ENCODE data around the gene CACNG5.

Gene CACNG5

DNA sequence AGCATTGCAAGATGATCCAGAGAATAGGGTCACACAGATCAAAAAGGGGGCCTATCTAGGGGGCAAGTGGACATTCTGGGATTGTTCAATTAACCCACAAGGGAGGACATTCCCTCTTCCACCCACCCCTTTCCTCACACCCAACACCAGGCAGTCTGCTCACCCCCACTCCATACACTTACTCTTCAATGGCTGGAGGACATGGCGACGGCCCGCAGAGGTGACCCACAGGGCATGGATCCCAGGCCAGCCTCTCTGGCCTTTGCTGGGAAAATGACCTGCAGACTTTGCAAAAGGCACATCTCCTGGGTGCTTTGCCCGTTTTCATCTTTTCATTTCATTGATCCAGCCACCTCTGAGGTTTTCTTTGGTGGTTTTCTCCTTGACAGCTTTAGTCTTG is 1.7 kb upstream of the CACNG5 start:
- no peaks in the 10 kb centered on the region for H3K79me1 ChIP-seq (ENCODE audit: low read length)
- H3K79me2 ChIP-seq (ENCODE audit: control insufficient read depth, insufficient read depth, low read length, poor library complexity): no peaks in the 10 kb centered on the region
- DNase-seq: no peak
- no peak overlapping the region for H3K4ac ChIP-seq (ENCODE audit: low read depth, low read length)
- no peak overlapping the region for H2BK120ac ChIP-seq (ENCODE audit: insufficient read depth, low read length, poor library complexity)
- no peak overlapping the region for H4K91ac ChIP-seq (ENCODE audit: low read depth, low read length)
- no peak overlapping the region for H3K9ac ChIP-seq (ENCODE audit: low read length)
- H3K14ac ChIP-seq (ENCODE audit: low read length): no peak overlapping the region
- no peaks in the 10 kb centered on the region for H3K9me3 ChIP-seq (ENCODE audit: insufficient read depth, low read depth, low read length)
- no peak overlapping the region for H2AFZ ChIP-seq (ENCODE audit: insufficient read depth, low read length, poor library complexity)
- WGBS (ENCODE audit: extremely low coverage, insufficient coverage, insufficient read length): no CpG with 5 or more reads among the region's 4 CpGs
- H2BK5ac ChIP-seq (ENCODE audit: low read depth, low read length, poor library complexity): no peak overlapping the region
- H4K12ac ChIP-seq (ENCODE audit: low read depth, low read length): no peak overlapping the region
- H3K18ac ChIP-seq (ENCODE audit: low read length): no peak overlapping the region
- no peak overlapping the region for H2BK12ac ChIP-seq (ENCODE audit: low read length)
- no peak overlapping the region for H3K4me2 ChIP-seq (ENCODE audit: low read length)
- H3K36me3 ChIP-seq (ENCODE audit: control insufficient read depth in 1 of 2, insufficient read depth in 2 of 2, low read length in 2 of 2): no peaks in the 10 kb centered on the region
- no peaks in the 10 kb centered on the region for H3K4me1 ChIP-seq (ENCODE audit: control insufficient read depth in 1 of 2, insufficient read depth in 2 of 2, low read length in 2 of 2)
- H4K8ac ChIP-seq (ENCODE audit: low read depth, low read length): no peak overlapping the region
- no peak overlapping the region for H2AK5ac ChIP-seq (ENCODE audit: low read length)
- no peak overlapping the region for H3K23ac ChIP-seq (ENCODE audit: low read length)
- H3K27me3 ChIP-seq (ENCODE audit: insufficient read depth, low read length): peaks cover 11% of the 10 kb centered on the region
- no peak overlapping the region for H3K27ac ChIP-seq (ENCODE audit: low read depth, low read length)
- H3K4me3 ChIP-seq (ENCODE audit: low read depth, low read length): no peak overlapping the region

DNA sequence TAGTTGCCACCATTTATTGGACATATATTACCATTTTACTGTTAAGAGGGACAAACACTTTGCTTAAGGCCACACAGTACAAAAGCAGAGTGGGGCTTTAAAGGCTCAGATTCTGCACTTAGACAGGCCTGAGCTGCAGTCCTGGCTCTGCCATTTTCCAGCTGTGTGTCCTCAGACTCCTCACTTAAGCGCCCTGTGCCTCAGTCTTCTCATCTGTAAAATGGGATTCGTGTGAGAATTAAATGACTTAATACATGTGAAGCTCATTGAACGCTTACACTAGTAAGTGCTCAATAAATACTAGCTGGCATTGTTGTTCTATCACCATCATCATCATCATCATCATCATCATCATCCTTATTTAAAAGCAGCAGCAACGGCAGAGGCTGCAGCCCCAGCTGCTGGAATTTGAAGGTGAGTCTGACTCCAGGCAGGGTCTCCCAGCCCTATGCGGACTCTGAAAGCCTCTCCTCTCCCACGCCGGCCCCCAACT is 445 bp upstream of the CACNG5 start:
- no peak overlapping the region for H2BK12ac ChIP-seq (ENCODE audit: low read length)
- no peak for DNase-seq
- H3K27me3 ChIP-seq (ENCODE audit: insufficient read depth, low read length): peaks cover 11% of the 10 kb centered on the region
- H2AK5ac ChIP-seq (ENCODE audit: low read length): no peak overlapping the region
- no peak overlapping the region for H3K27ac ChIP-seq (ENCODE audit: low read depth, low read length)
- no peak overlapping the region for H3K4me2 ChIP-seq (ENCODE audit: low read length)
- H3K9ac ChIP-seq (ENCODE audit: low read length): no peak overlapping the region
- no peak overlapping the region for H2AFZ ChIP-seq (ENCODE audit: insufficient read depth, low read length, poor library complexity)
- no peaks in the 10 kb centered on the region for H3K79me1 ChIP-seq (ENCODE audit: low read length)
- no peak overlapping the region for H2BK5ac ChIP-seq (ENCODE audit: low read depth, low read length, poor library complexity)
- no peak overlapping the region for H3K18ac ChIP-seq (ENCODE audit: low read length)
- H3K36me3 ChIP-seq (ENCODE audit: control insufficient read depth in 1 of 2, insufficient read depth in 2 of 2, low read length in 2 of 2): no peaks in the 10 kb centered on the region
- no peaks in the 10 kb centered on the region for H3K79me2 ChIP-seq (ENCODE audit: control insufficient read depth, insufficient read depth, low read length, poor library complexity)
- WGBS (ENCODE audit: extremely low coverage, insufficient coverage, insufficient read length): no CpG with 5 or more reads among the region's 7 CpGs
- no peak overlapping the region for H4K12ac ChIP-seq (ENCODE audit: low read depth, low read length)
- no peak overlapping the region for H3K14ac ChIP-seq (ENCODE audit: low read length)
- H3K4me3 ChIP-seq (ENCODE audit: low read depth, low read length): no peak overlapping the region
- no peak overlapping the region for H3K23ac ChIP-seq (ENCODE audit: low read length)
- H2BK120ac ChIP-seq (ENCODE audit: insufficient read depth, low read length, poor library complexity): no peak overlapping the region
- no peaks in the 10 kb centered on the region for H3K9me3 ChIP-seq (ENCODE audit: insufficient read depth, low read depth, low read length)
- no peaks in the 10 kb centered on the region for H3K4me1 ChIP-seq (ENCODE audit: control insufficient read depth in 1 of 2, insufficient read depth in 2 of 2, low read length in 2 of 2)
- no peak overlapping the region for H3K4ac ChIP-seq (ENCODE audit: low read depth, low read length)
- no peak overlapping the region for H4K8ac ChIP-seq (ENCODE audit: low read depth, low read length)
- no peak overlapping the region for H4K91ac ChIP-seq (ENCODE audit: low read depth, low read length)

DNA sequence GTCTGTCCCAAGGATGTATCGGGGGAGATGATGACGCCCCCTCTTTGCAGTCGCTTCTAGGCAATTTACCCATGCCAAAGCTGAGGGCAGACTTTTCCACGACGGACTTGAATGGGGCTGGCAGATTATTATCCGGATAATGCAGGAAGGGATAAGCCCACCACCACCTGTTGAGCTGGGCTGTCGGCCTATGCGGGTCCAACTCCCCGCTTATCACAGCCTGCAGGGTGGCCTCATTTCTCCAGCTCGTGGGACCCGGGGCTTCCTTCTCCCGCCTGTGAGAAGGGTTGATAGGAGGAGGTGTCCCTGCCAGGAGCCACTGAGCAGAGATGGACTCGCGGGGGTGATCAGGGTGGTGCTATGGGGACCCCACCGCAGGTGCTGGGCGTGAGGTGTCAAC is 559 bp downstream of the CACNG5 start:
- Histone ChIP-seq H3K27ac (ENCODE audit: low read depth, low read length) (no peak overlapping the region), H3K18ac (ENCODE audit: low read length) (no peak overlapping the region), H2BK120ac (ENCODE audit: insufficient read depth, low read length, poor library complexity) (no peak overlapping the region), H3K79me1 (ENCODE audit: low read length) (no peaks in the 10 kb centered on the region), H2BK5ac (ENCODE audit: low read depth, low read length, poor library complexity) (no peak overlapping the region), H3K4me1 (ENCODE audit: control insufficient read depth in 1 of 2, insufficient read depth in 2 of 2, low read length in 2 of 2) (no peaks in the 10 kb centered on the region), H3K9ac (ENCODE audit: low read length) (no peak overlapping the region), H4K12ac (ENCODE audit: low read depth, low read length) (no peak overlapping the region), H4K8ac (ENCODE audit: low read depth, low read length) (no peak overlapping the region), H4K91ac (ENCODE audit: low read depth, low read length) (no peak overlapping the region), H3K14ac (ENCODE audit: low read length) (no peak overlapping the region), H3K9me3 (ENCODE audit: insufficient read depth, low read depth, low read length) (no peaks in the 10 kb centered on the region), H3K4ac (ENCODE audit: low read depth, low read length) (no peak overlapping the region), H3K4me3 (ENCODE audit: low read depth, low read length) (no peak overlapping the region), H3K27me3 (ENCODE audit: insufficient read depth, low read length) (peaks cover 11% of the 10 kb centered on the region), H3K4me2 (ENCODE audit: low read length) (no peak overlapping the region), H2AK5ac (ENCODE audit: low read length) (no peak overlapping the region), H2BK12ac (ENCODE audit: low read length) (no peak overlapping the region), H3K23ac (ENCODE audit: low read length) (no peak overlapping the region), H3K36me3 (ENCODE audit: control insufficient read depth in 1 of 2, insufficient read depth in 2 of 2, low read length in 2 of 2) (no peaks in the 10 kb centered on the region), H3K79me2 (ENCODE audit: control insufficient read depth, insufficient read depth, low read length, poor library complexity) (no peaks in the 10 kb centered on the region), H2AFZ (ENCODE audit: insufficient read depth, low read length, poor library complexity) (no peak overlapping the region)
- no CpG with 5 or more reads among the region's 16 CpGs for WGBS (ENCODE audit: extremely low coverage, insufficient coverage, insufficient read length)
- no peak for DNase-seq

DNA sequence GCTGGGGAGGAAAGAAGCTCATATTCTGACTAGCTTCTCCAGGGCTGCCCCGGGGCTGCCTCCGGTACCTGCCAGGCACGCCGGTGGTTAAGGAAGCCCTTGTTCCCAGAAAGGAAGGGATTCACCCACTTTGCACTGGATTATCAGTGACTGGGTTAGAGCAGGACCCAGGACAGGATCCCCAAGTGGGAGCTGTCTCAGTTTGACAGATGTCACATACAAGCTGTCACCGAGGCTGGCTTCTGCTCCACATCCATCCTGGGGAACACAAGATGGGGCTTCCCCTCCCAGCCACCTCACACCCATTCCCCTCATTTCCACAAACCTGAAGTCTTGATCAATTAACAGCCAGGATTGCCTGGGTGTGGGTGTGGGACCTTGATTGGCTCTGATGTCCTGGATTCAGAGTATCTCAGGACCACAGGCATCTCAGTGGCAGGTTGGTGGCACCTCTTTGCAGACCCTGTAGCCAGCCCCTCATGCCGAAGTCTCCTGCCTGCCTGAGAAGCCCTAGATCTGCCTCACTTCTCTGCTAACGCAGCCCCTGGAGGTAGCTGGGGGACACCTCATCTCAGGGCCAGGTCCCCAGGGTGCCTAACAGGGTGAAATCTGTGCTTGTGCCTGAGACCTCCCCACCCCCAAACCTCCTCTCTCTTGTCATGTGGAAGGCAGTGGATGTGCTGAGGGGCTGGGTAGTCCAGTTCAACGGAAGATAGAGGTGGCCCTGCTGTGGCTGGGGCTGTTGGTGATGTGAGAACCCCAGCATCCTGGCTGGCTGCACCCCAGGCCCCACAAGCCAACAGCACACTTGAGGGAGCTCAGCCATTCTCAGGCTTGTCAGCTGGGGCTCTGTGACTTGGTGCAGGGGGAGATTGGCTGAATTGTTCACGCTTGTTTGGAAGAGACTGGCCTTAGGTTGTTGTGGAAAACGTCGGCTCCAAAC is 1.4 kb downstream of the CACNG5 start:
- H3K9me3 ChIP-seq (ENCODE audit: insufficient read depth, low read depth, low read length): no peaks in the 10 kb centered on the region
- H3K27me3 ChIP-seq (ENCODE audit: insufficient read depth, low read length): peaks cover 11% of the 10 kb centered on the region
- no peak overlapping the region for H4K12ac ChIP-seq (ENCODE audit: low read depth, low read length)
- no peak overlapping the region for H3K23ac ChIP-seq (ENCODE audit: low read length)
- no peak overlapping the region for H3K9ac ChIP-seq (ENCODE audit: low read length)
- no peak overlapping the region for H2BK12ac ChIP-seq (ENCODE audit: low read length)
- H3K4me2 ChIP-seq (ENCODE audit: low read length): no peak overlapping the region
- no peaks in the 10 kb centered on the region for H3K36me3 ChIP-seq (ENCODE audit: control insufficient read depth in 1 of 2, insufficient read depth in 2 of 2, low read length in 2 of 2)
- H3K14ac ChIP-seq (ENCODE audit: low read length): no peak overlapping the region
- no peak overlapping the region for H4K91ac ChIP-seq (ENCODE audit: low read depth, low read length)
- WGBS (ENCODE audit: extremely low coverage, insufficient coverage, insufficient read length): no CpG with 5 or more reads among the region's 11 CpGs
- H4K8ac ChIP-seq (ENCODE audit: low read depth, low read length): no peak overlapping the region
- no peaks in the 10 kb centered on the region for H3K4me1 ChIP-seq (ENCODE audit: control insufficient read depth in 1 of 2, insufficient read depth in 2 of 2, low read length in 2 of 2)
- H2AFZ ChIP-seq (ENCODE audit: insufficient read depth, low read length, poor library complexity): no peak overlapping the region
- H3K79me2 ChIP-seq (ENCODE audit: control insufficient read depth, insufficient read depth, low read length, poor library complexity): no peaks in the 10 kb centered on the region
- H2BK5ac ChIP-seq (ENCODE audit: low read depth, low read length, poor library complexity): no peak overlapping the region
- no peak overlapping the region for H3K18ac ChIP-seq (ENCODE audit: low read length)
- no peaks in the 10 kb centered on the region for H3K79me1 ChIP-seq (ENCODE audit: low read length)
- no peak overlapping the region for H2AK5ac ChIP-seq (ENCODE audit: low read length)
- H3K27ac ChIP-seq (ENCODE audit: low read depth, low read length): no peak overlapping the region
- H2BK120ac ChIP-seq (ENCODE audit: insufficient read depth, low read length, poor library complexity): no peak overlapping the region
- H3K4me3 ChIP-seq (ENCODE audit: low read depth, low read length): no peak overlapping the region
- H3K4ac ChIP-seq (ENCODE audit: low read depth, low read length): no peak overlapping the region
- no peak for DNase-seq

All from trophoblast cell (in vitro differentiated cells and primary cell).